Measurements from ENCODE around the gene TAB3. TPM values are rescaled to one million over a fixed set of nuclear protein-coding genes. Genes with fewer than 3 reads are reported as not detected.

TAB3 gene
- total RNA-seq, 1 experiment from 2014 or later = 13.5 TPM

GRCh38 chrX:30876367-30876766 lies 12.7 kb downstream of the TAB3 start:
- Histone ChIP-seq H2BK20ac (ENCODE audit: low read depth, low read length, poor library complexity, severe bottlenecking) (no peak overlapping the region), H4K20me1 (ENCODE audit: control insufficient read depth, insufficient read depth, insufficient read length) (no peaks in the 10 kb centered on the region), H4K91ac (ENCODE audit: insufficient read length, low read depth, low read length) (no peak overlapping the region), H3K27me3 (ENCODE audit: insufficient read depth, low read length) (no peaks in the 10 kb centered on the region), H3K79me1 (ENCODE audit: insufficient read depth, low read depth, low read length, poor library complexity, severe bottlenecking) (no peaks in the 10 kb centered on the region), H3K4me2 (ENCODE audit: insufficient read depth, insufficient read length, low read length) (no peak overlapping the region), H3K27ac (ENCODE audit: insufficient read length, low read depth, low read length) (no peak overlapping the region), H4K5ac (ENCODE audit: insufficient read length, low read depth, low read length) (no peak overlapping the region), H3K79me2 (ENCODE audit: insufficient read depth, low read length) (no peaks in the 10 kb centered on the region), H2AK5ac (ENCODE audit: insufficient read length, low read length) (no peak overlapping the region), H3K56ac (ENCODE audit: insufficient read length, low read depth, low read length) (no peak overlapping the region), H3K18ac (ENCODE audit: insufficient read length, low read depth, low read length) (no peak overlapping the region), H3K9me3 (ENCODE audit: control insufficient read depth, low read depth, low read length) (no peaks in the 10 kb centered on the region), H2BK5ac (ENCODE audit: insufficient read length, low read length) (no peak overlapping the region), H2BK15ac (ENCODE audit: low read depth, low read length) (no peak overlapping the region), H3K23ac (ENCODE audit: insufficient read length, low read depth, low read length) (no peak overlapping the region), H3K14ac (ENCODE audit: insufficient read depth, low read length) (no peak overlapping the region), H3T11ph (ENCODE audit: low read length) (no peak overlapping the region), H3K4me1 (ENCODE audit: insufficient read depth, low read length) (no peaks in the 10 kb centered on the region), H4K8ac (replicated peaks; ENCODE audit: insufficient read length, low read depth, low read length) (no peak overlapping the region), H2BK12ac (ENCODE audit: insufficient read length, low read depth, low read length) (no peak overlapping the region), H3K23me2 (ENCODE audit: insufficient read length, low read depth, low read length, poor library complexity, severe bottlenecking) (no peaks in the 10 kb centered on the region), H2AFZ (ENCODE audit: low read length) (no peak overlapping the region), H3K9ac (ENCODE audit: extremely low read depth, insufficient read length, low read length) (no peak overlapping the region), H2BK120ac (ENCODE audit: low read depth, low read length, poor library complexity, severe bottlenecking) (no peak overlapping the region), H3K4ac (ENCODE audit: low read depth, low read length) (no peak overlapping the region)
- DNase-seq = no peak
- no peak for TF ChIP-seq CTCF (conservative IDR thresholded peaks at IDR 0.05)
- H3K36me3 Mint-ChIP-seq (ENCODE audit: insufficient read depth in 1 of 3, low read depth in 3 of 3) = peaks cover 0 to 4% (median 2%) of the 10 kb centered on the region in 3 experiments; a peak in 4 of 7 replicates
- H3K27me3 Mint-ChIP-seq (ENCODE audit: low read depth) = no peaks in the 10 kb centered on the region
- H3K4me1 Mint-ChIP-seq = peaks cover 13 to 19% of the 10 kb centered on the region in 2 experiments; a peak in 3 of 4 replicates
- peak overlapping the region in 1 of 3 experiments; percentile 75; a peak in 2 of 7 replicates for H3K27ac Mint-ChIP-seq
- no peak overlapping the region for H3K4me3 Mint-ChIP-seq
- peaks cover 36 to 58% of the 10 kb centered on the region in 2 experiments for H3K9me3 Mint-ChIP-seq
- WGBS (ENCODE audit: extremely low coverage, insufficient read length, low lambda C conversion rate) = no CpG with 5 or more reads among the region's 6 CpGs

All from H9 (cell line).